ENCODE measurements around the gene CHN2.

Gene CHN2

GRCh38 chr7:29341156-29341555, 146.6 kb downstream of the CHN2 start:
- no peak for DNase-seq

GRCh38 chr7:29342761-29343160, 148.2 kb downstream of the CHN2 start:
- no peak for DNase-seq

- no peak for DNase-seq
Measured at GRCh38 chr7:29343399-29343798, 148.8 kb downstream of the CHN2 start.

- no peak for DNase-seq
Measured at GRCh38 chr7:29344334-29344978, 149.9 kb downstream of the CHN2 start.

GRCh38 chr7:29345590-29345989, 151.0 kb downstream of the CHN2 start:
- DNase-seq: peak; percentile 81

- no peak for DNase-seq
Measured at GRCh38 chr7:29346231-29346978, 151.8 kb downstream of the CHN2 start.

- no peak for DNase-seq
Measured at GRCh38 chr7:29349362-29349761, 154.8 kb downstream of the CHN2 start.

- no peak for DNase-seq
Measured at GRCh38 chr7:29350351-29350750, 155.8 kb downstream of the CHN2 start.

GRCh38 chr7:29352041-29352440, 157.5 kb downstream of the CHN2 start:
- no peak for DNase-seq

- DNase-seq: no peak
Measured at GRCh38 chr7:29353810-29354209, 159.2 kb downstream of the CHN2 start.

GRCh38 chr7:29354340-29354739, 159.8 kb downstream of the CHN2 start:
- no peak for DNase-seq

- no peak for DNase-seq
Measured at GRCh38 chr7:29355388-29355787, 160.8 kb downstream of the CHN2 start.

- DNase-seq: no peak
Measured at GRCh38 chr7:29356631-29357030, 162.1 kb downstream of the CHN2 start.

GRCh38 chr7:29359482-29360093, 165.0 kb downstream of the CHN2 start:
- DNase-seq: no peak

- no peak for DNase-seq
Measured at GRCh38 chr7:29360633-29361625, 166.4 kb downstream of the CHN2 start.

- DNase-seq: no peak
Measured at GRCh38 chr7:29362380-29362779, 167.8 kb downstream of the CHN2 start.

- DNase-seq: no peak
Measured at GRCh38 chr7:29363636-29364425, 169.3 kb downstream of the CHN2 start.

GRCh38 chr7:29364661-29365060, 170.1 kb downstream of the CHN2 start:
- no peak for DNase-seq

GRCh38 chr7:29365423-29365822, 170.8 kb downstream of the CHN2 start:
- DNase-seq: no peak

GRCh38 chr7:29367784-29368183, 173.2 kb downstream of the CHN2 start:
- DNase-seq: no peak

GRCh38 chr7:29369909-29370488, 175.4 kb downstream of the CHN2 start:
- peak; percentile 55 for DNase-seq

Data from islet precursor cell (in vitro differentiated cells).